Subcutaneous adipose tissue (tissue), 4 donors: ENCODE data around the gene SUGP2. TPM values are rescaled to one million over a fixed set of nuclear protein-coding genes. Genes with fewer than 3 reads are reported as not detected.

Experiments used
- total RNA-seq, 4 donors: library from RNA; depleted of rRNA; stranded (reverse); fragments of >200 nt; gene quantifications; one replicate each; pipeline ENCODE4 v1.1.0, GENCODE V29; 2016
- TF ChIP-seq, protein P1 (sequence below): fragments of 450-650 bp; IDR thresholded peaks from one replicate; pipeline ENCODE4 v1.5.1; 2016; ENCODE audit warnings: low read depth, mild to moderate bottlenecking, control low read depth, antibody characterized with exemption, moderate library complexity

SUGP2 gene
- total RNA-seq, 4 donors from 2014 or later, result 29.2 to 59.5 (median 42.2) TPM

GRCh38 chr19:19006213-19006612 lies 27.1 kb downstream of the SUGP2 start:
- TF ChIP-seq, protein P1, sequence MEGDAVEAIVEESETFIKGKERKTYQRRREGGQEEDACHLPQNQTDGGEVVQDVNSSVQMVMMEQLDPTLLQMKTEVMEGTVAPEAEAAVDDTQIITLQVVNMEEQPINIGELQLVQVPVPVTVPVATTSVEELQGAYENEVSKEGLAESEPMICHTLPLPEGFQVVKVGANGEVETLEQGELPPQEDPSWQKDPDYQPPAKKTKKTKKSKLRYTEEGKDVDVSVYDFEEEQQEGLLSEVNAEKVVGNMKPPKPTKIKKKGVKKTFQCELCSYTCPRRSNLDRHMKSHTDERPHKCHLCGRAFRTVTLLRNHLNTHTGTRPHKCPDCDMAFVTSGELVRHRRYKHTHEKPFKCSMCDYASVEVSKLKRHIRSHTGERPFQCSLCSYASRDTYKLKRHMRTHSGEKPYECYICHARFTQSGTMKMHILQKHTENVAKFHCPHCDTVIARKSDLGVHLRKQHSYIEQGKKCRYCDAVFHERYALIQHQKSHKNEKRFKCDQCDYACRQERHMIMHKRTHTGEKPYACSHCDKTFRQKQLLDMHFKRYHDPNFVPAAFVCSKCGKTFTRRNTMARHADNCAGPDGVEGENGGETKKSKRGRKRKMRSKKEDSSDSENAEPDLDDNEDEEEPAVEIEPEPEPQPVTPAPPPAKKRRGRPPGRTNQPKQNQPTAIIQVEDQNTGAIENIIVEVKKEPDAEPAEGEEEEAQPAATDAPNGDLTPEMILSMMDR, result no peak

DNA sequence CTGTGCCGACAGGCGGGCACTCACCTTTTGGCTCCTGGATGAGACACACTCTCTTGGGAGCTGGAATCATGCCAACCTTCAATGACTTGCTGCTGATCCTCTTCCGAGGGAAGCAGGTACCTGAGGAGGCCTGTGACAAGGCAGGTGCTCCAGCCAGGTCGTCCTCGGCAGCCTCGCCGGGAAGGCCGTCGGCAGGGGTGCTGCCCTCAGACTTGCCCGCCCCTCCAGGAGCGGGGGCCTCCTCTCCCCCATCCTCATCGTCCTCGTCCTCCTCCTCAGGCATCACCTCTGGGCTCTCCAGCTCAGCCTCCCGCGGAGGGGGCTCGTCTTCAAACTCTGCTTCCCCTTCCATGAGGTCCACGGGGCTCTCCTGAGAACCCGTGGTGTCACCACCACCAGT lies 29.2 kb downstream of the SUGP2 start:
- TF ChIP-seq, protein P1, result no peak

DNA sequence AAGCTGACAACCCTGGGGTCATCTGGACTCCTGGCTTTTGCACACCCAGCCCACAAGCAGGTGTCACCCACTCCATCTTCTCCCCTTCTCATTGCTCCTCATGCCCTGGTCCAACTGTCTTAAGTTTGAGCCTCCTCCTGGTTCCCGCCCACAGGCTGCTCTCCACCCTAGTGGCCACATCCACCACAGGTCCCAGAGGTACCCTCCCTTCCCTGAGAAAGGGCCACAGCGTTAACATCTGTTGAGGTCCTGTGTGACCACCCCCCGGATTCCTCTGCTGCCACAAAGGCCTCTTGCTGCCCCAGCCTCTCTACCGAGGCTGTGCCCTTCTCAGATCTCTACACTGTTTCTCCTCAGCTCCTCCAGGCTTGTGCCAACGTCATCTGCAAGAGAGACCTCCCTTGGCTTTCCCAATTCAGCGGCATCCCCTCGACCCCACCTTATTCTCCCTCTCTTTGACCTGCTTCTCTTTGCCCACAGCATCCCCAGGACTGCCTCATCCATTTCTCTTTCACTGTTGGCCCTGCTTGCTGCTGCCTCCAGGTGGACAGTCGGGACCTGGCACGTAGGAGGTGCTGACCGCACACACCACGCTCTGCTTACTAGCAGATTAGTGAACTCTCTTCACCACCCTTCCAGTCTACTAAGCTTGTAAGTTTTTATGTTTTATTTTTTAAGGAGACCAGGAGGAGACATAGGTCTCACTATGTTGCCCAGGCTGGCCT lies 33.3 kb downstream of the SUGP2 start:
- TF ChIP-seq, protein P1, result no peak

DNA sequence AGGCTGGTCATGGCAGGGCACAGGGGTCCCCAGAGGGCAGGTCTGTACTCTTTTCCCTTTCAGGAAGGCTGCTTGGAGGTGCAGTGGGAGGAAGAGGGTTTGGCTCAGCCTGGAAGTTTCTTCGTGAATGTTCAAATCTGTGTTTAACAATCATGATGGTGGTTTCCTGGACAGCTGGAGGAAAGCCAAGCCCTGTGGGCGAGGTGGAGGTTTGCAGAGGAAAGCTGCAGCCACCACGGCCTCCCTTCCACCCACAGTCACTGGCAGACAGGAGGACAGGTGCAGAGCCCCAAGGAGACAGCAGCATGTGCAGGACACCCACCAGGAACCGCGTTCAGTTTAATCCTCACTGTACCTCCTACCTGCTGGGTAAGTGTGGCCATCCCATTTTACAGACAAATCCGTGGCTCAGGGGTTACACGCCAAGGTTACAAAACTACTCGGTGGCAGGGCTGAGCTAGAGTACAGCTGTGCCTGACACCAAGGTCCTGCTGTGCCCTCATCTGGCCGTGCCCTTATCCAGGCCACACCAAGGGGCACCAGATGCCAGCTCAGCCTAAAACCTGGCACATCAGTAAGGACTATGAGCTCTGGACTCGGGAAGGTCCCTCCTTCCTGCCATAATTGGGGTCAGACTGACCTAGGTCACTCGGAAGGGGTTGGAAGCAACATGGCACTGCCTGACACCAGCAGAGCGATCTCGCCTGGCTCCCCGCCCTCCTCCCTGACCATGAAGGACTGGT lies 34.1 kb downstream of the SUGP2 start:
- TF ChIP-seq, protein P1, result no peak

DNA sequence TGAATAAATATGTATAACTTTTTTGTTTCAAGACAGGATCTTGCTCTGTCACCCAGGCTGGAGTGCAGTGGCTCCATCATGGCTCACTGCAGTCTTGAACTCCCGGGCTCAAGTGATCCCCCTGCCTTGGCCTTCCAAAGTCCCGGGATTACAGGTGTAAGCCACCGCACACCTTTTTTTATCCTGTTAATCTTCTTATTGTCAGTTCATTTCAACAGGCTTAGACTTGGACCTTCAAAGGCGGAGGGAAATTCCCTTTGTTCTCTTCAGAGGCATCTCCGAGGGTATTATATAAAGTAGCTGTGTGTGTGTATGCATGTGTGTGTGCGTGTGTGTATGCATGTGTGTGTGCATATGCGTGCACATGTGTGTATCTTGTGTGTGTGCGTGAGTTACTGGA lies 35.0 kb downstream of the SUGP2 start:
- TF ChIP-seq, protein P1, result no peak

DNA sequence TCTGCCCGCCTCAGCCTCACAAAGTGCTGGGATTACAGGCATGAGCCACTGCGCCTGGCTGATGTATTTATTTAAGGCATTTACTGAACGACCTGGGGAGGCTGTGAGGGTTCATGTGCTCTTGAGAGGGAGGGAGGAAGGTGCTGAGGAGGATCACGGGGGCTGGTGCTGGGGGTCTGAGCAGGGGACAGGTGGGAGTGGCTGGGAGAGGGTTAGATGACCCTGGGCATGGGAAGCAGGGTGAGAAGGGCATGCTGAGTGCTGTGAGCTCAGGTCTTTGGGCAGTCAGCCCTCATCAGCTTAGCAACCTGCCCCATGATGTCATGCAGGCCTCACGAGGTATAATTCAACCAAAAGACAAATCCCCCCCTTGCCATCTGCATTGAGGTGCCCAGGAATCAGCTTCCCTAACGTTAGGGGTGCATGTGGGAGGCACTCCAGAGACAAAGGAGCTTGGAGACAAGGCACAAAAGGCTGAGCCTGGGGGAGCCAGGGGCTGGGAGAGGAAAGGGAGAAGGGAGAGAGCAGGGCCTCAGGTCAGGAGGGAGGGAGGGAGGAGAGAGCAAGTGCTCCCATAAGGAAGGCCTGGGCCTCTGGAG lies 36.4 kb downstream of the SUGP2 start:
- TF ChIP-seq, protein P1, result no peak

- TF ChIP-seq, protein P1, result no peak
These were observed 37.0 kb downstream of the SUGP2 start for GRCh38 chr19:18996351-18996750.
